HG03571 (cell line): ENCODE results near the gene GSG1L.
"Not testable (repeated sequence)": the region's sequence is repeated elsewhere in the genome, so short reads cannot be mapped to it uniquely, and the experiment has no call there.

Experiments
- ATAC-seq: cut with Tn5 transposase; IDR thresholded peaks from one replicate; pipeline ENCODE4 v1.9.1; 2021; ENCODE audit not compliant: unreplicated experiment

Gene GSG1L

GRCh38 chr16:27954191-27954590, 109.3 kb downstream of the GSG1L start:
- no peak for ATAC-seq

GRCh38 chr16:27952811-27953210, 110.7 kb downstream of the GSG1L start:
- ATAC-seq: no peak

GRCh38 chr16:27951489-27952120, 111.9 kb downstream of the GSG1L start:
- no peak for ATAC-seq

GRCh38 chr16:27950206-27950887, 113.2 kb downstream of the GSG1L start:
- ATAC-seq: no peak

- ATAC-seq: no peak
These were observed 115.8 kb downstream of the GSG1L start for GRCh38 chr16:27947696-27948095.

GRCh38 chr16:27945233-27945973, 118.1 kb downstream of the GSG1L start:
- no peak for ATAC-seq

- ATAC-seq: no peak
These were observed 119.7 kb downstream of the GSG1L start for GRCh38 chr16:27943766-27944165.

- ATAC-seq: not testable (repeated sequence)
These were observed 121.4 kb downstream of the GSG1L start for GRCh38 chr16:27942071-27942470.

GRCh38 chr16:27935076-27935475, 128.4 kb downstream of the GSG1L start:
- no peak for ATAC-seq

- no peak for ATAC-seq
These were observed 130.9 kb downstream of the GSG1L start for GRCh38 chr16:27932542-27933135.

GRCh38 chr16:27929818-27930217, 133.7 kb downstream of the GSG1L start:
- ATAC-seq: no peak

- ATAC-seq: no peak
These were observed 135.0 kb downstream of the GSG1L start for GRCh38 chr16:27928542-27928941.

- no peak for ATAC-seq
These were observed 136.1 kb downstream of the GSG1L start for GRCh38 chr16:27927266-27927901.

GRCh38 chr16:27925612-27926011, 137.9 kb downstream of the GSG1L start:
- ATAC-seq: no peak

- no peak for ATAC-seq
These were observed 138.9 kb downstream of the GSG1L start for GRCh38 chr16:27924411-27925118.

GRCh38 chr16:27923751-27924150, 139.8 kb downstream of the GSG1L start:
- no peak for ATAC-seq

GRCh38 chr16:27922433-27922832, 141.1 kb downstream of the GSG1L start:
- ATAC-seq: no peak

GRCh38 chr16:27921134-27921533, 142.4 kb downstream of the GSG1L start:
- no peak for ATAC-seq

- ATAC-seq: no peak
These were observed 143.1 kb downstream of the GSG1L start for GRCh38 chr16:27920391-27920891.

- ATAC-seq: no peak
These were observed 144.8 kb downstream of the GSG1L start for GRCh38 chr16:27918755-27919154.
